Fibroblast of pulmonary artery (primary cell): Measurements from ENCODE around the gene SLC35F1.
"Not testable (repeated sequence)": the region's sequence is repeated elsewhere in the genome, so short reads cannot be mapped to it uniquely, and the experiment has no call there.

Source experiments
- DNase-seq: peaks from one replicate; pipeline ENCODE4 v3.0.0-alpha.2; 2010; ENCODE audit warnings: low read depth
- H3K4me3 ChIP-seq: replicated peaks from 2 replicates; pipeline ENCODE4 v1.5.1; 2011; ENCODE audit warnings: low read depth, mild to moderate bottlenecking, control low read depth, low read length, moderate library complexity
- CTCF ChIP-seq: IDR thresholded peaks from 2 replicates; pipeline ENCODE4 v1.5.1; 2011; ENCODE audit warnings: mild to moderate bottlenecking, control low read depth, low read length, inconsistent platforms; ENCODE audit errors: missing control alignments

The SLC35F1 gene

GRCh38 chr6:117956386-117956785 is 49.3 kb downstream of the SLC35F1 start:
- DNase-seq: no peak
- no peak for TF ChIP-seq CTCF
- no peak overlapping the region for H3K4me3 ChIP-seq

GRCh38 chr6:117958536-117958935 is 51.5 kb downstream of the SLC35F1 start:
- TF ChIP-seq CTCF: no peak
- H3K4me3 ChIP-seq: no peak overlapping the region

GRCh38 chr6:117960877-117961276 is 53.8 kb downstream of the SLC35F1 start:
- no peak for TF ChIP-seq CTCF
- DNase-seq: no peak
- no peak overlapping the region for H3K4me3 ChIP-seq

More at GRCh38 chr6:117958536-117958935, 51.5 kb downstream of the SLC35F1 start:
- no peak for DNase-seq

DNA sequence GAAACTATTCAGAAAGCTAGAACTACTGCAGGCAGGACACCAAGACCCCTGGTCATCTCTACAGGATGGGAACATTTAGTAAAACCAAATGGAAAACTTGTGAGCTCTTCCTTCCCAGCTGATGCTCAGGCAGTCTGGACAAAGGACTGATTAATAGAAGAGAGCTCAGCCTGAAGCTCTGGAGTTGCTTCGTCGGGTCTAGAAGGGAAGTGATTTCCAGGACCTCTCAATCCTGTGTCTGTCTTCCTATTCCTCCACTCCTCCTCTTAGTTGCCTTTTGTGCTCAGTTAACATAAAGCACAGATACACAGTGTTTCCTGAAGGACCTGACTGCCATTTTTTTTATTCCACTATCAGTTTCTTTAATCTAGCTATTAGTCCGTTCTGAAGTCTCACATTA is 54.2 kb downstream of the SLC35F1 start:
- DNase-seq: no peak
- no peak for TF ChIP-seq CTCF

GRCh38 chr6:117965763-117966162 is 58.7 kb downstream of the SLC35F1 start:
- DNase-seq, H3K4me3 ChIP-seq: not testable (repeated sequence)

More for the DNA sequence above, 54.2 kb downstream of the SLC35F1 start:
- no peak overlapping the region for H3K4me3 ChIP-seq

- no peak for DNase-seq
- no peak for TF ChIP-seq CTCF
- no peak overlapping the region for H3K4me3 ChIP-seq
Observed at GRCh38 chr6:117971637-117972036, 64.6 kb downstream of the SLC35F1 start.

GRCh38 chr6:117974914-117975627 is 68.0 kb downstream of the SLC35F1 start:
- H3K4me3 ChIP-seq: no peak overlapping the region
- no peak for DNase-seq
- no peak for TF ChIP-seq CTCF
